ENCODE data around the gene PTPRN2.

The PTPRN2 gene

GRCh38 chr7:158415316-158415715 lies 172.3 kb downstream of the PTPRN2 start:
- no peak for TF ChIP-seq CTCF (IDR thresholded peaks at IDR 0.05)
- H2AFZ ChIP-seq, result no peak overlapping the region
- no peak overlapping the region for H3K9ac ChIP-seq
- no peak overlapping the region for H3K27ac ChIP-seq
- H3K27me3 ChIP-seq (ENCODE audit: control insufficient read depth, insufficient read depth, low read length), result no peaks in the 10 kb centered on the region
- H3K4me1 ChIP-seq, result no peaks in the 10 kb centered on the region
- H3K79me2 ChIP-seq, result no peaks in the 10 kb centered on the region
- H3K4me3 ChIP-seq (ENCODE audit: low read depth, low read length), result no peak overlapping the region
- no peak overlapping the region for H3K4me2 ChIP-seq (ENCODE audit: low read length)
- H3K9me3 ChIP-seq (ENCODE audit: control insufficient read depth, low read length), result no peaks in the 10 kb centered on the region
- H3K36me3 ChIP-seq (ENCODE audit: control insufficient read depth, insufficient read depth, low read length), result no peaks in the 10 kb centered on the region

GRCh38 chr7:158414486-158414961 lies 173.1 kb downstream of the PTPRN2 start:
- H3K36me3 ChIP-seq (ENCODE audit: control insufficient read depth, insufficient read depth, low read length), result no peaks in the 10 kb centered on the region
- no peak overlapping the region for H3K4me2 ChIP-seq (ENCODE audit: low read length)
- TF ChIP-seq CTCF (IDR thresholded peaks at IDR 0.05), result no peak
- H3K27me3 ChIP-seq (ENCODE audit: control insufficient read depth, insufficient read depth, low read length), result no peaks in the 10 kb centered on the region
- no peaks in the 10 kb centered on the region for H3K4me1 ChIP-seq
- H2AFZ ChIP-seq, result no peak overlapping the region
- H3K27ac ChIP-seq, result no peak overlapping the region
- H3K9ac ChIP-seq, result no peak overlapping the region
- no peak overlapping the region for H3K4me3 ChIP-seq (ENCODE audit: low read depth, low read length)
- no peaks in the 10 kb centered on the region for H3K9me3 ChIP-seq (ENCODE audit: control insufficient read depth, low read length)
- H3K79me2 ChIP-seq, result no peaks in the 10 kb centered on the region

- H3K79me2 ChIP-seq, result no peaks in the 10 kb centered on the region
- H3K9ac ChIP-seq, result no peak overlapping the region
- no peak overlapping the region for H2AFZ ChIP-seq
- H3K27ac ChIP-seq, result no peak overlapping the region
- H3K4me3 ChIP-seq (ENCODE audit: low read depth, low read length), result no peak overlapping the region
- H3K4me2 ChIP-seq (ENCODE audit: low read length), result no peak overlapping the region
- H3K9me3 ChIP-seq (ENCODE audit: control insufficient read depth, low read length), result no peaks in the 10 kb centered on the region
- H3K36me3 ChIP-seq (ENCODE audit: control insufficient read depth, insufficient read depth, low read length), result no peaks in the 10 kb centered on the region
- H3K27me3 ChIP-seq (ENCODE audit: control insufficient read depth, insufficient read depth, low read length), result no peaks in the 10 kb centered on the region
- no peak for TF ChIP-seq CTCF (IDR thresholded peaks at IDR 0.05)
- no peaks in the 10 kb centered on the region for H3K4me1 ChIP-seq
Measured at GRCh38 chr7:158414002-158414401, 173.6 kb downstream of the PTPRN2 start.

GRCh38 chr7:158411232-158411950 lies 176.2 kb downstream of the PTPRN2 start:
- Histone ChIP-seq H3K4me1 (no peaks in the 10 kb centered on the region), H3K79me2 (no peaks in the 10 kb centered on the region), H3K9me3 (ENCODE audit: control insufficient read depth, low read length) (no peaks in the 10 kb centered on the region), H3K36me3 (ENCODE audit: control insufficient read depth, insufficient read depth, low read length) (no peaks in the 10 kb centered on the region), H3K27ac (no peak overlapping the region), H3K4me2 (ENCODE audit: low read length) (no peak overlapping the region), H3K9ac (no peak overlapping the region), H2AFZ (no peak overlapping the region), H3K4me3 (ENCODE audit: low read depth, low read length) (no peak overlapping the region), H3K27me3 (ENCODE audit: control insufficient read depth, insufficient read depth, low read length) (no peaks in the 10 kb centered on the region)
- no peak for TF ChIP-seq CTCF (IDR thresholded peaks at IDR 0.05)

- no peak for TF ChIP-seq CTCF (IDR thresholded peaks at IDR 0.05)
- no peaks in the 10 kb centered on the region for H3K79me2 ChIP-seq
- H3K9me3 ChIP-seq (ENCODE audit: control insufficient read depth, low read length), result no peaks in the 10 kb centered on the region
- no peaks in the 10 kb centered on the region for H3K36me3 ChIP-seq (ENCODE audit: control insufficient read depth, insufficient read depth, low read length)
- no peak overlapping the region for H3K4me3 ChIP-seq (ENCODE audit: low read depth, low read length)
- no peak overlapping the region for H3K9ac ChIP-seq
- no peaks in the 10 kb centered on the region for H3K4me1 ChIP-seq
- H3K27ac ChIP-seq, result no peak overlapping the region
- H2AFZ ChIP-seq, result no peak overlapping the region
- H3K27me3 ChIP-seq (ENCODE audit: control insufficient read depth, insufficient read depth, low read length), result no peaks in the 10 kb centered on the region
- H3K4me2 ChIP-seq (ENCODE audit: low read length), result no peak overlapping the region
Measured at GRCh38 chr7:158410720-158411119, 176.9 kb downstream of the PTPRN2 start.

Data from parathyroid adenoma (tissue), 2 donors.